AG08396 (cell line): Measurements from ENCODE around the gene CXCR2.
"Not testable (repeated sequence)": the region's sequence is repeated elsewhere in the genome, so short reads cannot be mapped to it uniquely, and the experiment has no call there.

Source experiments
- DNase-seq: peaks from one replicate; pipeline ENCODE4 v3.0.0; 2012; ENCODE audit warnings: low spot score, mixed read lengths

Gene CXCR2

GRCh38 chr2:218130377-218130776 lies 4.5 kb downstream of the CXCR2 start:
- no peak for DNase-seq

GRCh38 chr2:218130822-218131221 lies 5.0 kb downstream of the CXCR2 start:
- no peak for DNase-seq

DNA sequence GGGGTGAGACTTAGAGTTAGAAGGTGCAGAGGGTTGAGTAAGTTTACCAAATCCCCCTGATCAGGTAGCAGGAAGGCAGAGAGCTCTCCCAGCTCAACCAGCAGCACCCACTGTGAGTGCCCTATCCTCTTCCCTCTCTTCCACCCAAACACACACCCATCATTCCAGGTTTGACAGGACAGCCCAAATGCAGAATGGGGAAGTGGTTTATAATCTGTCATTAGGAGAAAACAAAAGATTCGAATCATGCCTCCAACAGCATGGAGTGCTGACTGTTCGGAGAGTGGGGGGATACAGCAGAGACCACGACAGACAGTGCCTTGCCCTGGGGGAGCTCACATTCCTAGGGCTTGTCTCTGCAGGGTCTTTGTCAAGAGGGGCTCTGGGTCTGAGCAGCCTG lies 11.7 kb downstream of the CXCR2 start:
- DNase-seq, result no peak

GRCh38 chr2:218138047-218138446 lies 12.2 kb downstream of the CXCR2 start:
- DNase-seq, result no peak

- DNase-seq, result no peak
Measured at GRCh38 chr2:218145124-218145523, 19.3 kb downstream of the CXCR2 start.

DNA sequence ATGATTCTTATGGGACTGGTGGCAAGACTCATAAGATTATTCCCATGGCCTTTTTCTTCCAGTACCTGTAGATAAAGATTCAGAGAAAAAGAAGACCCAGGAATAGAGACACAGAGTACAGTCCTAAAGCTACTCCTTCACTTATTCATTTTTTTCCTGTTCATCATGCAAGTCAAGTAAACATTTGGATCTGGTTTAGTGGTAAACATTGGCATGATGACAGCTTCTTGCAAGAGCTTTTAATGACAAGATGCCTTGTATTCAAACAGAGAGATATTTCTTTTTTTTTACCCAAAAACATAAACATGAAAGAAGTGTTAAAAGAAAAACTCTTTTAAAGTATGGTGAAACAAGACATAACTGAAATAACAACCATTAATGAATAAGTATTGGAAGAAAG lies 20.2 kb downstream of the CXCR2 start:
- no peak for DNase-seq

DNA sequence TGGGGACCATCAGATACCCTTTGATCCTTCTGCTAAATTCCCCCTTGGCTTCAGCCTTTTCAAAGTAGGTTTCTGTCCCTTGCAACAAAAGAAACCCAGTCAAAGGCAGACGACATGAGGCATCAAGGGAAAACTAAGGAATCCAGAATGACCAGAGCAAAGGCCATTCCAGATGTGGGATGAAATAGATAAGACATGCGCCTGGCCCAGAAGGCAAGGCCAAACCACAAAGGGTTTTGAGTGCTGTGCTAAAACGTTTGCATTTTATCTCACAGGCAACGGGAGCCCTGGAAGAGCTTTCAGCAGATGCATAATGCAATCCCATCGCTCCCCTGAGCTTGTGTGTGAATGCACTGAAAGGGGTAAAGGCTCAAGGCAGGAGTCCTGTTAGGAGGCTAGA lies 23.3 kb downstream of the CXCR2 start:
- DNase-seq, result no peak

- no peak for DNase-seq
Measured at GRCh38 chr2:218149848-218150440, 24.1 kb downstream of the CXCR2 start.

- DNase-seq, result no peak
Measured at GRCh38 chr2:218152172-218152571, 26.3 kb downstream of the CXCR2 start.

DNA sequence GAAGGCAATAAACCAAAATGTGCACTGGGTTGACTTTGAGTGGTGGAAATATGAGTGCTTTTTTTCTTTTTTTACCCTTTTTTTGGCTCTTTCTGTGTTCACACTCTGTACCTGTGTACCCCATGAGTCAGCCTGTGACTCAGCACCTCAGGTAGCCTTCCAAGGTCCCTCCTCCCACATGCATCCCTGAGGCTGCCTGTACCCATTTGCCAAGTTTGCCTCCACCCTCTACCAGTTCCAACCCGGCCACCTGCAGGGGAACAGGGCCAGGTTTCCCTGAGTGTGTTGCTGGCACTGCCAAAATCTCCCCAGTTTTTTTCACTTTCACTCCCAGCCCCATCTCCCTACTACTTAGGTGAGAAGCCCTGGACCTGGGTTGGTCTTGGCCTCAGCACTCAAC lies 26.9 kb downstream of the CXCR2 start:
- no peak for DNase-seq

GRCh38 chr2:218155953-218156479 lies 30.2 kb downstream of the CXCR2 start:
- DNase-seq, result no peak

- no peak for DNase-seq
Measured at GRCh38 chr2:218161644-218162043, 35.8 kb downstream of the CXCR2 start.

GRCh38 chr2:218162814-218163213 lies 37.0 kb downstream of the CXCR2 start:
- no peak for DNase-seq

- DNase-seq, result no peak
Measured at GRCh38 chr2:218166791-218167190, 41.0 kb downstream of the CXCR2 start, which contains the start of gene CXCR1. Gene CXCR1, minus strand, starts transcription at chr2:218166962. Its CDS starts 1,751 bp downstream, at chr2:218165211.

GRCh38 chr2:218168016-218168415 lies 42.2 kb downstream of the CXCR2 start:
- DNase-seq, result no peak

DNA sequence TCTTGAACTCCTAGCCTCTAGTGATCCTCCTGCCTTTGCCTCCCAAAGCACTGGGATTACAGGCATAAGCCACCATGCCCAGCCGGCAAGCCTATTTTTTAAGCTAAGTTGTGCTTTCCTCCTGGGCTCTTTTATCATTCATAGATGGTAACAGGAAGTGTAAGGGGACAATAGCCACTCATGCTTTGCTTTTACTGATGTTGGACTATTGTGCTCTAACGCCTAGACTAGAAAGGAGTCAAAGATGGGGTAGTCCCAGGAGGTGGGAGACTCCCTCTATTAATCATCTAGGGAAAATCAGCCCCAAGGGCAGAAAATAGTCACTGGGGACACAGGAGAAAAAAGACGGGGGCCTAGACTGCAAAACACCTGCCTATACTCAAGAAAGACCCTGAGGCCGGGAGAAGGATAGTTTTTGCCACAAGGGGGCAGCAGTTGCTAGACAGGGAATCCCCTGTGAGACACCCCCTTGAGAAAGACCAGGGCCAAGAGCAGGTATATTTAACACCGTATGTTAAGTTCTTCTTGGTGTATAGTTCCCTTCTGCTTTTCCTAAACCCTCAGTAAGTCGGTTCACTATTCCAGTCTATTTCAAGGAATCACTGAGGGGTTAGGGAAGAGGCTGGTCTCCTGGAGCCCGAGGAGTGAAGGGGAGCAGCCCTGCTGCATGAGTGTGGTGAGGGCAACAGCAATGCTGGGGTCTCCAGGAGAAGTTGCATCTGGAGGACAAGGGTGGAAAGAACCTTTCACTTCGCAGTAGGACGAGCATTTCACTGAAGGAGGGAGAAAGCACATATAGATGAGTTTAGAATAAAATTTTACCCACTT lies 43.0 kb downstream of the CXCR2 start:
- DNase-seq, result peak; percentile 32

GRCh38 chr2:218169757-218170546 lies 44.1 kb downstream of the CXCR2 start:
- no peak for DNase-seq

DNA sequence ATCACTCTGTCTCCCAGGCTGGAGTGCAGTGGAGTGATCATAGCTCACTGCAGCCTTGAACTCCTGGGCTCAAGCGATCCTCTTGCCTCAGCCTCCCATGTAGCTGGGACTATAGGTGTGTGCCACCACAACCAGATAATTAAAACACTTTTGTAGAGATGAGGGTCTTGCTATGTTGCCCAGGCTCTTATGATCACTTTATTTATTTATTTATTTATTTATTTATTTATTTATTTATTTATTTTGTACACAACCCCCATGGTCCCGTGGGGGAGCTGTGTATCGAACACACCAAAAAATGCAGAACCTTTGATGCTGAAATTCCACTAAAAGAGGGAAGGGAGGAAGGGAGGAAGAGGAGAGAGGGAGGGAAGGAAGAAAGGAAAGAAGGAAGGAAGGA lies 45.9 kb downstream of the CXCR2 start:
- DNase-seq, result not testable (repeated sequence)

DNA sequence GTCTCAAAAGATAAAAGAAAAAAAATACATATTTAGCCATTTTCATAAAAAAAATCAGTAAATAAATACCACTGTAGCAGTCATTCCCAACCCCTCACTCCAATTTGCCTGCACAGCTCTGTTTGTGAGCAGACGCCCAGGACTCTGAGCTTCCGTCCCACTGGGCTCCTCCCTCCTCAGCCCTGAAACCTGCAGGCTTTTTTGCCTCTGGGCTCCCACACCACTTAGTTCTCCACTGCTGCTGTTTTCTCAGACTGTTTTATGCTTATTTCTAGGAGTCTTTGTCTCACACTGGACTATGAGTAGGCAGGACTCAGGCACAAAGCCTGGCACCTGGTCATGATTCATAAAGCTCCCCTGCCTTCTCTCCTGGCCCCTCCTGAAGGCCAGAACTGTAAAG lies 47.0 kb downstream of the CXCR2 start:
- DNase-seq, result no peak

DNA sequence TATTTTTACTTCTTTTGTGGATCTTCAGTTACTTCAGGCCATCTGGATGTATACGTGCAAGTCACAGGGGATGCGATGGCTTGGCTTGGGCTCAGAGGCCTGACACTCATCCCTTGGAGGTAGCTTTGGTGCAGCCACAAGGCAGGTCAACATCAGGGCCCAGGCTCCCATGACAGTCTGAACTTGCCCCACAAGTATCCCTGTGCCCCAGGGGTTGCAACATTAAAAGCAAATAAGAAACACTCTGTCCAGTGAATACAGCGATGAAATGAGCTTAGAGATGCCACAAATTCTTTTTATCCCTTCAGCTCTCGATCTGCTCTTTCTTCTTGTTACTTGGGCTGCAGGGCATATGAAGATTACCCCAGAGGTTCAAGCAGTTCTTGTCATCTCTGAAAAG lies 54.0 kb downstream of the CXCR2 start:
- DNase-seq, result no peak

- no peak for DNase-seq
Measured at GRCh38 chr2:218180467-218181114, 54.8 kb downstream of the CXCR2 start.

- DNase-seq, result no peak
Measured at GRCh38 chr2:218184331-218184730, 58.5 kb downstream of the CXCR2 start.
